ENCODE data around the gene XYLT2. TPM values are rescaled to one million over a fixed set of nuclear protein-coding genes. Genes with fewer than 3 reads are reported as not detected.
"Not testable (repeated sequence)": the region's sequence is repeated elsewhere in the genome, so short reads cannot be mapped to it uniquely, and the experiment has no call there.

XYLT2 gene
- total RNA-seq, result 10 to 100 TPM; 29.0 to 31.9 TPM

GRCh38 chr17:50345432-50346312 is at the start of gene XYLT2:
Gene XYLT2 (plus strand): TSS chr17:50346126. CDS start chr17:50346141, 15 bp downstream.
- H3K9me3 Mint-ChIP-seq, result no peaks in the 10 kb centered on the region
- POLR2A ChIA-PET, result interaction anchor here (0.6 to 3.1 kb wide), 7 partner anchors 11 to 313 kb away, joined by 3 to 24 read pairs (median 4); partner anchors contain the start of genes EME1, LRRC59 and MRPL27

GRCh38 chr17:50297407-50297865 is 48.5 kb upstream of the XYLT2 start:
- POLR2A ChIA-PET, result interaction anchor here (1.3 kb wide), 1 partner anchor 203 kb away, joined by 3 read pairs; no protein-coding TSS in a partner anchor
- no peaks in the 10 kb centered on the region for H3K4me1 Mint-ChIP-seq

More at GRCh38 chr17:50345432-50346312, at the start of gene XYLT2:
- Mint-ChIP-seq H3K4me3 (peak within 1 kb of the TSS; percentile 93), H3K4me1 (peaks cover 25% of the 10 kb centered on the region), H3K27me3 (no peaks in the 10 kb centered on the region), H3K27ac (peak within 1 kb of the TSS; percentile 93), H3K36me3 (peaks cover 3% of the 10 kb centered on the region)
- peak; percentile 84 for ATAC-seq (ENCODE audit: low read depth)
- peak; percentile 99 for DNase-seq

GRCh38 chr17:50298018-50298417 is 47.9 kb upstream of the XYLT2 start:
- DNase-seq (no peak), ATAC-seq (ENCODE audit: low read depth) (no peak)
- POLR2A ChIA-PET, result interaction anchor here (0.7 to 1.3 kb wide), 2 partner anchors 95 to 204 kb away, joined by 3 read pairs; no protein-coding TSS in a partner anchor
- Mint-ChIP-seq H3K27ac (no peak overlapping the region), H3K4me3 (no peak overlapping the region), H3K27me3 (peaks cover 20% of the 10 kb centered on the region), H3K4me1 (no peaks in the 10 kb centered on the region), H3K36me3 (no peaks in the 10 kb centered on the region), H3K9me3 (no peaks in the 10 kb centered on the region)

More at GRCh38 chr17:50297407-50297865, 48.5 kb upstream of the XYLT2 start:
- Mint-ChIP-seq H3K9me3 (no peaks in the 10 kb centered on the region), H3K4me3 (no peak overlapping the region), H3K27ac (no peak overlapping the region), H3K36me3 (no peaks in the 10 kb centered on the region), H3K27me3 (peaks cover 24% of the 10 kb centered on the region)
- ATAC-seq (ENCODE audit: low read depth), result peak; percentile 92
- DNase-seq, result peak; percentile 80

GRCh38 chr17:50299776-50300175 is 46.1 kb upstream of the XYLT2 start:
- Mint-ChIP-seq H3K9me3 (no peaks in the 10 kb centered on the region), H3K4me3 (no peak overlapping the region), H3K4me1 (no peaks in the 10 kb centered on the region), H3K36me3 (no peaks in the 10 kb centered on the region), H3K27ac (no peak overlapping the region), H3K27me3 (peaks cover 17% of the 10 kb centered on the region)
- ATAC-seq (ENCODE audit: low read depth) (no peak), DNase-seq (no peak)
- POLR2A ChIA-PET, result interaction anchor here (0.6 kb wide), 1 partner anchor 151 kb away, joined by 3 read pairs; no protein-coding TSS in a partner anchor

GRCh38 chr17:50300824-50301223 is 45.1 kb upstream of the XYLT2 start:
- not testable (repeated sequence) for H3K27ac Mint-ChIP-seq; H3K9me3 Mint-ChIP-seq; H3K4me1 Mint-ChIP-seq; ATAC-seq (ENCODE audit: low read depth); H3K4me3 Mint-ChIP-seq; DNase-seq; H3K36me3 Mint-ChIP-seq
- POLR2A ChIA-PET, result interaction anchor here (0.7 kb wide), 1 partner anchor 13 kb away, joined by 3 read pairs; no protein-coding TSS in a partner anchor
- peaks cover 20% of the 10 kb centered on the region for H3K27me3 Mint-ChIP-seq

- H3K36me3 Mint-ChIP-seq, result no peaks in the 10 kb centered on the region
- no peak overlapping the region for H3K27ac Mint-ChIP-seq
These were observed 43.9 kb upstream of the XYLT2 start for GRCh38 chr17:50301891-50302584.

GRCh38 chr17:50303051-50303450 is 42.9 kb upstream of the XYLT2 start:
- H3K36me3 Mint-ChIP-seq, result no peaks in the 10 kb centered on the region
- no peaks in the 10 kb centered on the region for H3K9me3 Mint-ChIP-seq
- no peaks in the 10 kb centered on the region for H3K4me1 Mint-ChIP-seq
- H3K4me3 Mint-ChIP-seq, result no peak overlapping the region
- peaks cover 18% of the 10 kb centered on the region for H3K27me3 Mint-ChIP-seq
- no peak for DNase-seq
- H3K27ac Mint-ChIP-seq, result no peak overlapping the region
- POLR2A ChIA-PET, result no interaction called here
- ATAC-seq (ENCODE audit: low read depth), result no peak

More at GRCh38 chr17:50301891-50302584, 43.9 kb upstream of the XYLT2 start:
- no peak for ATAC-seq (ENCODE audit: low read depth)
- POLR2A ChIA-PET, result no interaction called here
- H3K4me1 Mint-ChIP-seq, result no peaks in the 10 kb centered on the region
- DNase-seq, result no peak
- H3K27me3 Mint-ChIP-seq, result peaks cover 15% of the 10 kb centered on the region
- H3K9me3 Mint-ChIP-seq, result no peaks in the 10 kb centered on the region
- no peak overlapping the region for H3K4me3 Mint-ChIP-seq

GRCh38 chr17:50303596-50303995 is 42.3 kb upstream of the XYLT2 start:
- H3K4me1 Mint-ChIP-seq, result no peaks in the 10 kb centered on the region
- no peaks in the 10 kb centered on the region for H3K9me3 Mint-ChIP-seq
- H3K27me3 Mint-ChIP-seq, result peaks cover 22% of the 10 kb centered on the region
- H3K4me3 Mint-ChIP-seq, result no peak overlapping the region
- ATAC-seq (ENCODE audit: low read depth) (no peak), DNase-seq (no peak)
- H3K27ac Mint-ChIP-seq, result no peak overlapping the region
- POLR2A ChIA-PET, result no interaction called here
- H3K36me3 Mint-ChIP-seq, result no peaks in the 10 kb centered on the region

GRCh38 chr17:50304781-50305404 is 41.0 kb upstream of the XYLT2 start:
- Mint-ChIP-seq H3K27me3 (peaks cover 22% of the 10 kb centered on the region), H3K27ac (no peak overlapping the region), H3K4me1 (no peaks in the 10 kb centered on the region), H3K9me3 (no peaks in the 10 kb centered on the region), H3K4me3 (no peak overlapping the region), H3K36me3 (no peaks in the 10 kb centered on the region)
- POLR2A ChIA-PET, result interaction anchor here (0.5 kb wide), 1 partner anchor 12 kb away, joined by 3 read pairs; no protein-coding TSS in a partner anchor
- DNase-seq, result no peak
- ATAC-seq (ENCODE audit: low read depth), result no peak

GRCh38 chr17:50307654-50308053 is 38.3 kb upstream of the XYLT2 start:
- Mint-ChIP-seq H3K36me3 (no peaks in the 10 kb centered on the region), H3K27ac (no peak overlapping the region), H3K27me3 (peaks cover 18% of the 10 kb centered on the region), H3K4me3 (no peak overlapping the region), H3K9me3 (no peaks in the 10 kb centered on the region), H3K4me1 (no peaks in the 10 kb centered on the region)
- POLR2A ChIA-PET, result interaction anchor here (0.7 kb wide), 1 partner anchor 20 kb away, joined by 3 read pairs; no protein-coding TSS in a partner anchor
- DNase-seq (no peak), ATAC-seq (ENCODE audit: low read depth) (no peak)

GRCh38 chr17:50308666-50309065 is 37.3 kb upstream of the XYLT2 start:
- Mint-ChIP-seq H3K4me3 (no peak overlapping the region), H3K4me1 (no peaks in the 10 kb centered on the region), H3K27ac (no peak overlapping the region), H3K36me3 (no peaks in the 10 kb centered on the region), H3K9me3 (no peaks in the 10 kb centered on the region), H3K27me3 (peaks cover 22% of the 10 kb centered on the region)
- no peak for DNase-seq
- ATAC-seq (ENCODE audit: low read depth), result no peak
- POLR2A ChIA-PET, result no interaction called here

- Mint-ChIP-seq H3K27ac (no peak overlapping the region), H3K27me3 (peaks cover 27% of the 10 kb centered on the region), H3K9me3 (no peaks in the 10 kb centered on the region), H3K36me3 (no peaks in the 10 kb centered on the region), H3K4me3 (no peak overlapping the region), H3K4me1 (no peaks in the 10 kb centered on the region)
- no peak for ATAC-seq (ENCODE audit: low read depth)
- no peak for DNase-seq
- POLR2A ChIA-PET, result no interaction called here
These were observed 35.3 kb upstream of the XYLT2 start for GRCh38 chr17:50310455-50311111.
